Kidney (tissue), 14 donors: ENCODE results near the gene CMTM8. TPM values are rescaled to one million over a fixed set of nuclear protein-coding genes. Genes with fewer than 3 reads are reported as not detected.

Experiments
- DNase-seq, 5 donors: peaks; one replicate each; pipeline ENCODE4 v3.0.0-alpha.2; 2013 to 2020
- FAIRE-seq: peaks from 2 replicates; lab custom pipeline; 2012; peaks lifted over from hg19 to GRCh38; lab: Jason Lieb, UNC
- H3K27ac ChIP-seq, 2 donors: one replicate each; pipeline ENCODE4 v1.7.0; 2013; ENCODE audit warnings: low read depth in 2 of 2, low read length in 2 of 2, inconsistent platforms in 1 of 2
- H3K27me3 ChIP-seq: one replicate; pipeline ENCODE4 v1.7.1; 2013; ENCODE audit warnings: low read length, inconsistent platforms; ENCODE audit not compliant: control insufficient read depth, insufficient read depth
- H3K36me3 ChIP-seq, 3 donors: one replicate each; pipeline versions ENCODE4 v1.7.0 to v1.7.1; 2013; ENCODE audit warnings: low read length in 3 of 3, control low read depth in 1 of 3, inconsistent platforms in 1 of 3; ENCODE audit not compliant: insufficient read depth in 3 of 3, control insufficient read depth in 2 of 3
- H3K4me1 ChIP-seq, 3 donors: one replicate each; pipeline versions ENCODE4 v1.7.0 to v1.7.1; 2013; ENCODE audit warnings: low read length in 3 of 3, inconsistent platforms in 1 of 3, low read depth in 1 of 3; ENCODE audit not compliant: control insufficient read depth in 2 of 3, insufficient read depth in 2 of 3
- H3K4me3 ChIP-seq, 3 donors: one replicate each; pipeline versions ENCODE4 v1.7.0 to v1.8.1; 2013; ENCODE audit warnings: low read length in 3 of 3, control low read depth in 1 of 3, inconsistent platforms in 1 of 3
- H3K9ac ChIP-seq, 3 donors: one replicate each; pipeline versions ENCODE4 v1.7.0 to v1.7.1; 2013; ENCODE audit warnings: low read length in 3 of 3, control low read depth in 1 of 3, inconsistent platforms in 1 of 3
- H3K9me3 ChIP-seq, 3 donors: one replicate each; pipeline versions ENCODE4 v1.7.0 to v1.7.1; 2013; ENCODE audit warnings: low read length in 3 of 3, control low read depth in 1 of 3, inconsistent platforms in 1 of 3; ENCODE audit not compliant: control insufficient read depth in 2 of 3, insufficient read depth in 1 of 3
- CTCF ChIP-seq: IDR thresholded peaks from 3 replicates; pipeline ENCODE4 v1.5.1; 2012; ENCODE audit warnings: mild to moderate bottlenecking, moderate library complexity, borderline replicate concordance; ENCODE audit not compliant: insufficient read depth; ENCODE audit errors: extremely low read depth
- intact Hi-C: fragments of 100-400 bp; cut with DNase I; formaldehyde crosslinking; loops from one replicate; pipeline ENCODE4 v1.11.1; 2022
- polyA plus RNA-seq: library from polyadenylated mRNA; stranded (reverse); fragments of 350-450 nt; fragmentation: Illumina TruSeq; extraction: RNeasy Lipid Tissue Mini Kit (QIAGEN cat#74804); gene quantifications from one replicate; pipeline ENCODE4 v1.2.3, GENCODE V29; 2014; ENCODE audit warnings: low read depth, low replicate concordance; ENCODE audit not compliant: insufficient read depth
- total RNA-seq: library from RNA; stranded (reverse); fragmentation: NEBNext Ultra II Directional; extraction: Animal tissue kit (Norgen Biotek cat#: 25700); gene quantifications from one replicate; pipeline ENCODE4 v1.2.1, GENCODE V29; 2021
- donor health status: control.
- donor health status: control.
- donor health status: control.
- donor health status: control.
- donor health status: control.
- donor health status: DM: yes; HTN: yes; CAD: no.
- donor health status: Normal renal cell carcinoma (clear cell type).

CMTM8 gene
- total and polyA plus RNA-seq, 2 donors from 2014 or later = 5.4 to 9.6 TPM

GRCh38 chr3:32321095-32321790 is 82.8 kb downstream of the CMTM8 start:
- Histone ChIP-seq H3K9me3 (no peaks in the 10 kb centered on the region), H3K4me1 (peaks cover 2 to 6% (median 4%) of the 10 kb centered on the region in 3 donors), H3K27ac (peak overlapping the region in 1 of 2 donors; percentile 8), H3K36me3 (no peaks in the 10 kb centered on the region), H3K4me3 (peak overlapping the region in 2 of 3 donors; percentile 4 to 17), H3K9ac (no peak overlapping the region), H3K27me3 (no peaks in the 10 kb centered on the region)
- DNase-seq (peak in 4 of 5 donors; percentile 72 to 89 (median 85)), FAIRE-seq (no peak)
- TF ChIP-seq CTCF = no peak
- intact Hi-C loops = no loop called here

- Histone ChIP-seq H3K36me3 (no peaks in the 10 kb centered on the region), H3K27me3 (no peaks in the 10 kb centered on the region), H3K4me3 (no peak overlapping the region), H3K9ac (no peak overlapping the region), H3K9me3 (no peaks in the 10 kb centered on the region), H3K27ac (no peak overlapping the region), H3K4me1 (peaks cover 2 to 10% (median 4%) of the 10 kb centered on the region in 3 donors)
- FAIRE-seq (no peak), DNase-seq (no peak)
- TF ChIP-seq CTCF = no peak
- intact Hi-C loops = no loop called here
These were observed 83.8 kb downstream of the CMTM8 start for GRCh38 chr3:32322311-32322710.

DNA sequence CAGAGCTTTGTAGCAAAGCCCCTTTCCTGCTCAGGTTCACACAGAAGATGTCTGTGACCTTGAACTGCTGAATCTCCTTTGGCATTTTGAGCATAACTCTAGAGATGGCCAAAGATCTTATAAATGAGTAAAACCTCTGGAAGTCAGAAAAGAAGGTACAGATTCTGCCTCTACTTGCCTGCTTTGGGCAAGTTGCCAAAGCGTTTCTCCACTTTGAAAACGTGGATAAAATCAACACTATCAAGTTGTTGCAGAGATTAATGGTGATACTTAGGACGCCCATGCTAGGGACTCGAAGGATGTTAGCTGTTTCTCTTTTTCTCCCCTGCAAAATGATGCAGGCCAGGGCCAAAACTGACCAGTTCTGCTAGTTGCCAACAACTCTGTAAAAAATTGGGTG is 85.1 kb downstream of the CMTM8 start:
- Histone ChIP-seq H3K9me3 (no peaks in the 10 kb centered on the region), H3K27ac (no peak overlapping the region), H3K9ac (no peak overlapping the region), H3K4me1 (peaks cover 2 to 10% (median 4%) of the 10 kb centered on the region in 3 donors), H3K4me3 (no peak overlapping the region), H3K36me3 (no peaks in the 10 kb centered on the region), H3K27me3 (no peaks in the 10 kb centered on the region)
- no peak for TF ChIP-seq CTCF
- intact Hi-C loops = no loop called here
- DNase-seq (peak in 1 of 5 donors; percentile 61), FAIRE-seq (no peak)
